Transverse colon (tissue), 3 donors: ENCODE measurements around the gene TIAM1.

Experiments used
- CTCF ChIP-seq, 5 experiments: fragments of 200-600 bp in 3 of 5; fragments of 450-650 bp in 2 of 5; sonication (generic) in 3 of 5; IDR thresholded peaks; 1 replicate in 2 of 5; 2 replicates in 3 of 5; pipeline ENCODE4 v1.5.1; 2016 to 2017; ENCODE audit warnings: antibody characterized with exemption in 5 of 5, inconsistent platforms in 3 of 5, mild to moderate bottlenecking in 2 of 5, moderate library complexity in 1 of 5
- EP300 ChIP-seq: sonication (generic); formaldehyde crosslinking; IDR thresholded peaks from one replicate; pipeline ENCODE4 v1.6.1; 2017; ENCODE audit warnings: antibody characterized with exemption, low read depth

DNA sequence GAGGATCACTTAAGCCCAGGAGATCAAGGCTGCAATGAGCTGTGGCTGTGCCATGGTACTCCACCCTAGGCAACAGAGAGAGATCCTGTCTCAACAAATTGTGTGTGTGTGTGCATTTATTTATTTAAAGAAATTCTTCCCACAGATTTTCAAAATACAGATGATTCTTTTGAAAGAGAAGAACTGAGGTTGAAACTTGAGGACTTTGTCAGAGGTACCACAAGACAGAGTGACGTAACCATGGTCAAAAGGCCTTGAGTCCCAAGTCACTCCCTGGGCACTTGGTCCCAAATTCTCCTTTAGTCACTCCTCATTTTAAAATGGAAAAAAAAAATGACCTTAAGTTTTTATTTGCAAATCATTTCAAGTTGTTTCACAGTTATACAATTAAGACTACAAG is 57.4 kb downstream of the TIAM1 start:
- TF ChIP-seq CTCF (IDR thresholded peaks at IDR 0.05), result no peak
- TF ChIP-seq EP300, result no peak
